SK-N-SH (cell line): ENCODE data around the gene SLCO3A1.

Experiments used
- CTCF ChIP-seq: fragments of 200-600 bp; sonication (generic); IDR thresholded peaks from 2 replicates; pipeline ENCODE4 v1.6.1; 2017; ENCODE audit warnings: antibody characterized with exemption, mild to moderate bottlenecking, moderate library complexity
- EP300 ChIP-seq, 2 experiments: IDR thresholded peaks; 2 replicates each; pipeline versions ENCODE4 v1.4.0 to v1.6.1; 2012; ENCODE audit warnings: borderline replicate concordance in 1 of 2, low read depth in 1 of 2, low read length in 1 of 2
- JUND ChIP-seq: IDR thresholded peaks from 2 replicates; pipeline ENCODE4 v1.4.0; 2012
- MAX ChIP-seq: IDR thresholded peaks from 2 replicates; pipeline ENCODE4 v1.4.0; 2012; ENCODE audit warnings: low read depth
- MEF2A ChIP-seq: IDR thresholded peaks from 2 replicates; pipeline ENCODE4 v1.4.0; 2012; ENCODE audit warnings: low read depth, borderline replicate concordance
- NFIC ChIP-seq: IDR thresholded peaks from 2 replicates; pipeline ENCODE4 v1.4.0; 2012; ENCODE audit warnings: borderline replicate concordance
- RCOR1 ChIP-seq: fragments of 150-350 bp; IDR thresholded peaks from 2 replicates; pipeline ENCODE4 v1.6.1; 2017; ENCODE audit warnings: antibody characterized with exemption, low read length
- SMC3 ChIP-seq: IDR thresholded peaks from 2 replicates; pipeline ENCODE4 v1.6.1; 2012; ENCODE audit warnings: low read depth, low read length, improper control_type of control experiment
- TAF1 ChIP-seq: IDR thresholded peaks from 2 replicates; pipeline ENCODE4 v1.6.1; 2012; ENCODE audit warnings: low read depth, mild to moderate bottlenecking, low read length, moderate library complexity, borderline replicate concordance
- USF2 ChIP-seq: fragments of 150-350 bp; IDR thresholded peaks from 2 replicates; pipeline ENCODE4 v1.6.1; 2017; ENCODE audit warnings: antibody characterized with exemption, low read length, low read depth, borderline replicate concordance
- YY1 ChIP-seq: IDR thresholded peaks from 2 replicates; pipeline ENCODE4 v1.4.0; 2012; ENCODE audit warnings: low read depth, mild to moderate bottlenecking
- ZBTB33 ChIP-seq: IDR thresholded peaks from 2 replicates; pipeline ENCODE4 v1.4.0; 2012; ENCODE audit warnings: low read depth, borderline replicate concordance

- TF ChIP-seq CTCF (no peak), TAF1 (no peak), YY1 (no peak), ZBTB33 (no peak), NFIC (no peak), MAX (no peak), EP300 (IDR thresholded peaks at IDR 0.05; ENCODE audit: borderline replicate concordance in 1 of 2, low read depth in 1 of 2, low read length in 1 of 2) (no peak), JUND (no peak), USF2 (no peak), SMC3 (no peak), MEF2A (no peak), RCOR1 (no peak)
Observed at GRCh38 chr15:91826443-91826842, 27.1 kb upstream of the SLCO3A1 start.
